ENCODE results near the gene DTNBP1.

DTNBP1 gene, protein sequence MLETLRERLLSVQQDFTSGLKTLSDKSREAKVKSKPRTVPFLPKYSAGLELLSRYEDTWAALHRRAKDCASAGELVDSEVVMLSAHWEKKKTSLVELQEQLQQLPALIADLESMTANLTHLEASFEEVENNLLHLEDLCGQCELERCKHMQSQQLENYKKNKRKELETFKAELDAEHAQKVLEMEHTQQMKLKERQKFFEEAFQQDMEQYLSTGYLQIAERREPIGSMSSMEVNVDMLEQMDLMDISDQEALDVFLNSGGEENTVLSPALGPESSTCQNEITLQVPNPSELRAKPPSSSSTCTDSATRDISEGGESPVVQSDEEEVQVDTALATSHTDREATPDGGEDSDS

DNA sequence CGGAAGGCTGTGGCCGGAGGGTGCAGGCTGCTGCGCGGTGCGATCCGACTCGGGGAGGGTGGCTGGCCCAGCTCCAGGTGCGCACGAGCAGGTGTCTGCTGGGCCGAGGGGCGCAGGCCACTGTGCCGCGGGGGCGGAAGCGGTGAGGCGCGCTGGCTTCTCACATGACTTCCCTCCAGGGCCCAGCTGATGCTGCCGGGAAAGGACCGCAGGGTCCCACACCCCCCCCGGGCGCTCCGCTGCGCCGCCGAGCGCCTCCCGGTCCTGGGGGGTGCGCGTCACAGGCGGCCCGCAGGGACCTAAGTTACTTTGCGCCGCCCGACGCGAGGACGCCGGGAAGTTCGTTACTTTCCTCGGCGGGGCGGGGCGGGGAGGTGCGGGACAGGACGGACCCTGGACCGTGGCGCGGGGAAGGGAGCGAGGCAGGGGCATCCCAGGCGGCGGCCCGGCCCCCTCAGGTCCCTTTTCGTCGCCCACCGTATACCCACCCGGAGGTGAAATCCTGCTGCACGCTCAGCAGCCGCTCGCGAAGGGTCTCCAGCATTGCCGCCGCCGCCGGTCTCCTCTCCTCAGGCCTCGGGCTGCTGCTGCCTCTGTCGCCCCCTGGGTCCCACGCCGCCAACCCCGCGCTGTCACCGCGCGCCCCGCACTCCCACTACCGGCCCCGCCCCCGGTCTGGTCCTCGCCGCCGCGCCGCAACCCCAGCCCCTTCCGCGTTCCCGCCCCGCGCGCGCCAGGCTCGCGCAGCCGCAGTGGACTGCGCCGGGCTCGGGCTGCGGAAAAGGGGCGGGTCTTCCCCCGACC lies at the start of gene DTNBP1:
Gene DTNBP1, minus strand, starts transcription at position 703 of the 804 bp plus-strand sequence. Its CDS starts 159 bp downstream, at position 544.
- DNase-seq = peak; percentile 54 to 84 (median 68)

DNA sequence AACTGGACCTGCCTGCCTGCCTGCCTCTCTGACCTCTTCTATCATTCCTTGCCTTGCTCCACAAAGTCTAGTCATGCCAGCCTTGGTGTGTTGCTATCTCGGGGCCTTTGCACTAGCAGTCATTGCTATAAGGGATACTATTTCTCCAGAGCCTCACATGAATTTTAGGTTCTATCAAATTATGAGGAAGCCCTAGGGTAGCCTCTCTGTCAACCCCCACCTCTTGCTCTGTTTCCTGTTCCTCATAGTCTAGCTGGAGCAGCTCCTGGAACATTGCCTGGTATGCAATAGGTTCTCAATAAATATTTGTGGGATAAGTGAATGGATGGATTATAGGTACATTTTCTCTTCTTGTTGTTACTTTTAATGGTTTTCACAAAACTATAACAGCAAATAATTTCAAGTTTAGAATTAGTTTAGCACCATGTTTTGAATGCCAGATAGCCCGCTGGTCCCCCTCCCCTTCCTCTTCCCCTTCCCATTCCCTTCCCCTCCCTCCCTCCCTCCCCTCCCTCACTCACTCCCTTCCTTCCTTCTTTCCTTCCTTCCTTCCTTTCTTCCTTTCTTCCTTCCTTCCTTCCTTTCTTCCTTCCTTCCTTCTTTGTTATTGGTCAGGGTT lies 46.9 kb upstream of the DTNBP1 start:
- DNase-seq = no peak

DNA sequence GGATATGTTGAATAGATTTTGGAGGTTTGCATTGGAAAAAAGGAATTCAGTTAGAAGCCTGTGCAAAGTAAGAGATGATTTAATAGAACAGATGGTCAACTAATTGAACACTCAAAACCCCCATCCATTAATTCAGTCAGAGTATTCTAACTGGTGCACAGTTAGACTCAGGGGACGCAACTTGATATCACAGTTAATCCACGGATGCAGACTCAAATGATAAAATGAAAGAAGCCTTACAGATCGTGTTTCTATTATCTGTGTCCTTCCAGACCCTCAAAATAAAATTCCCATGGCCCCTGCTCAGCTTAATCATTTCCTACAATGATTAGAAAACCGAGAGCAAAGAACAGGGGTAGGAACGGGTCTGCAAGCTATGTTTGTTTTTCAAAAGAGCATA lies 45.4 kb upstream of the DTNBP1 start:
- no peak for DNase-seq

DNA sequence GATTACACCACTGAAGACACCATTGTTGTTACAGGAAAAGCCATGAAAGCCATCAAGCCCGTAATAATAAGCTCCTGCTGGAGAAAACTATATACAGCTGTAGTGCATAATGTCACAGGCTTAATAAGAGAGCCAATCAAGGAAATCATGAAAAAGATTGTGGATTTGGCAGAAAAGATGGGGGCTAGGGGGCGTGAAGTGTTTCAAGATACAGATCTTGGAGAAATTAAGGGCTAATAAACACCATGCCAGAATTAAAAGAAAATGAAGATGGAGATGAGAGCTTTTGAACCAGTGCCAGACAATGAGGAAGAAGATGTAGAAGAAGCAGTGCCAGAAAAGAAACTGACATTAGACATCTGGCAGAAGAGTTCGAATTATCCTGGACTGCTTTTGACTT lies 43.2 kb upstream of the DTNBP1 start:
- DNase-seq = no peak

DNA sequence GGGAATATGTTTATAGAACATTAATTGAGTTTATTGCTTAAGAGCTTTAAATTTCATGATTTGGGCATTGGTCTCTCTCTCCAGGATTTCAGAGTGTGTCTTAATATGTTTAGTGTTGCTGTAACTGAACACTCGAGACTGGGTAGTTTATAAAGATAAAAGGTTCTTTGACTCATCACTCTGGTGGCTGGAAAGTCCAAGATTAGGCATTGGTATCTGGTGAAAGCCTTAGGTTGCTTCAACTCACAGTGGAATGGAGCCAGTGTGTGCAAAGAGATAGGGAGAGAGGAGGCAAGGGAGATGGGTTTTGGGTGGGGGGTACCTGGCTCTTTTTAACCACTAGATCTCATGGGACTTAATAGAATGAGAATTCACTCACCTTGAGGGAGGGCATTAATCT lies 35.6 kb upstream of the DTNBP1 start:
- no peak for DNase-seq

DNA sequence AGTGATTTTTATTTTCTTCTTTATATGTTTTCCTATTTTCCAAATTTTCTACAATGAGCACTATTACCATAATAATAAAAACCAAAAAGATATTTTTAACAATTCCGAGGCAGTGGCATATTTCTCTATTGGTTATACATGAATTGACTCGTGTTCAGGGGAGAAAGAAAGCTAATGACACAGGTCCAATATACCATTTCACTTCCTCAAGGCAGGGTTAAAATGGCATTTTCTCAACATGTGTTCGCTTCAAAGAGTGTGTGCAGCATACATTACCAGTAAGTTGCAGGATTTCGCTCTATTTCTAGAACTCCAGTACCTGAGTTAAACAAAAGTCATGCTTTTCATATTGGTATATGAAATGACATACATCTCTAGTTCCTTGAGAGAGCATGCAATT lies 35.1 kb upstream of the DTNBP1 start:
- no peak for DNase-seq

DNA sequence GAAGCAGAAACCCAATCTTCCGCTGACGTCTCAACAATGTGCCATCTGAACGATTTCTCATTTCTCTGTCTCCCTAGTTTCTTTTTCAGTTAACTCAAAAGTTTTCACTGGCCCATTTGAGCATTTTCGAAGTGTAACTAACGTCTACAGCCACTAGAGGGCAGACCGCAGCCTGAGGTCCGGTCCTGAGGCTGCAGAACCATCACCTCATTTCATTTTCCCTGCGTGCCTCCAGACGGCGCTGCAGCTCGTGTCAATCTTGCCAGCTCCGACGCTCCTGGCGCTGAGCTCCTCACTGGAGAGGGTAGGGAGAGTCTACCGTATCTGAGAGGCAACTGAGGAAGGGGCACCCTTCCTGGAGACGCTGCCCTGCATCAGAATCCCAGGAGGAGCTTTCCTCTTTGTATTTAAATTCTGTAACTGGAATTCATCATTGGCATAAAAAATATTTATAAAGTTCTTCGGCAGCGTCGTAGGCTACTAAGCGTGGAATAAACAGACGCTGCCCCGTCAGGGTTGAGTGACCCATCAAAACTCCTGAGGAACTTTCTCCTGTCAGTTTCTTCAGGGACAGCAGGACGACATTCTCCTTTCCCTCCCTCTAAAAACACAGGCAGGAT lies 28.5 kb upstream of the DTNBP1 start:
- DNase-seq = peak; percentile 44 to 63 (median 50)

DNA sequence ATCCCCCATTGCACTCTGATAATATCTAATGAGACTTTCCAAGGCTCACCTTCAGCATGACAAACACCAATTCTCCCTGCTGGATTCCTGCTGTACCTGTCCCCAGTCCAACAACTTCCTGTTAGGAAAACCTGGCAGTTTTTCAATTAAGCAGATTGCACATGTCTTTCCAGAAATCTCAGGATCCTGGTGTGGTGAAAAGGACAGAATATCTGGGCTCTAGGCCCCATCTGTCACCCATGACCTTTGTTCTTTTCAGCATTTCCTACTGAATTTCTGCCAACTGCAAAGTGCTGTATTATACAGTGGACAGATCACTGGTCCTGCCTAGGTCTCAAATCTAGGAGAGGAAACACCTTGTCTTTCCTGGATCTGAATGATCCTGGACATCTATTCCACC lies 27.7 kb upstream of the DTNBP1 start:
- no peak for DNase-seq

DNA sequence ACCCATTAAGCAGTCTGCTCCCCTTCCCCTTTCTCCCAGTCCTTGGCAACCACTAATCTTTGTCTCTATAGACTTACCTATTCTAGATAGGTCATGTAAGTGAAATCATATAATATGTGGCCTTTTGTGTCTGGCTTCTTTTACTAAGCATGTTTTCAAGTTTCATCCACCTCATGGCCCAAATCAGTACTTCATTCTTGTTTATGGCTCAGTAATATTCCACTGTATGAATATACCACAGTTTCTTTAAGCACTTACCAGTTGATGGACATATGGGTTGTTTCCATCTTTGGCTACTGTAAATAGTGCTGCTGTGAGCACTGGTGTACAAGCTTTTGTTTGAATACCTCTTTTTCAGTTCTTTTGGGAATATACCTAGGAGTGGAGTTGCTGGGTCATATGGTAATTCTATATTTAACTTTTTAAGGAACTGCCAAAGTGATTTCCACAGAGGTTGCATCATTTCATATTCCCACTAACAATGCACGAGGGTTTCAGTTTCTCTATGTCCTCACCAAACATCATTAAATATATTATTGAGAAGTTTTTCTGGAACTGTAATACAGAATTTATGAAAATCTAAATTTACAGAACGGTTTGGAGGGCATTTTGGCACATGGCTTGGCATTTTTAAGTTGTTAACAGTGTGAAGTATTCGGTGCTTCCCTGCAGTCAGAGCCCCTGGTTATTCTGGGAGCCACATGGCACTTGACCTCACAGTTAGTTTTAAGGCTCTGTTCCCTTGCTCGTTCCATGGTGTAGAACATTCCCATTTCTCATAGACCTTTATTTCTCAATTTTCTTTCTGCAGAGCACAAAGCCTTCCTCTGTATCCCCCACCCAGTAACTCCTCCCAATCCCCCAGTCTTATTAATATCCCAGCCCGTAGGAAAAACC lies 27.0 kb upstream of the DTNBP1 start:
- no peak for DNase-seq

DNA sequence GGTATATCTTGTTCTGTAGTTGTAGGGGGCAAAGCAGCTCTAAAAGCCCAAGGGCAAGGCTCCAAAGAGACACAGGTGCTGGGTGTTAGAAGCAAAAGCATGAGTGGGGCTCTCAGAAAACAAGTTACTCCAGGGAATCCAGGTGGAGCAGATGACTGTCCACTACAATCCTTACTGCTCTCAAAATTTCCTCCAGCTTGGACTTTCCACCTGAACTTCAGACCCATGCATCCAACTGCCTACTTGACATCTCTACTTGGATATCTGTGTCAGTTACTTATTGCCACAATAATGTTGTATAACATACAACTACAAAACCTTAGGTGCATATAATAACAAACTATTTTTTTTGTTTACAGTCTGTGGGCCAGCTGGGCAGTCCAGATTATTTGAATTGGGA lies 22.8 kb upstream of the DTNBP1 start:
- DNase-seq = no peak

DNA sequence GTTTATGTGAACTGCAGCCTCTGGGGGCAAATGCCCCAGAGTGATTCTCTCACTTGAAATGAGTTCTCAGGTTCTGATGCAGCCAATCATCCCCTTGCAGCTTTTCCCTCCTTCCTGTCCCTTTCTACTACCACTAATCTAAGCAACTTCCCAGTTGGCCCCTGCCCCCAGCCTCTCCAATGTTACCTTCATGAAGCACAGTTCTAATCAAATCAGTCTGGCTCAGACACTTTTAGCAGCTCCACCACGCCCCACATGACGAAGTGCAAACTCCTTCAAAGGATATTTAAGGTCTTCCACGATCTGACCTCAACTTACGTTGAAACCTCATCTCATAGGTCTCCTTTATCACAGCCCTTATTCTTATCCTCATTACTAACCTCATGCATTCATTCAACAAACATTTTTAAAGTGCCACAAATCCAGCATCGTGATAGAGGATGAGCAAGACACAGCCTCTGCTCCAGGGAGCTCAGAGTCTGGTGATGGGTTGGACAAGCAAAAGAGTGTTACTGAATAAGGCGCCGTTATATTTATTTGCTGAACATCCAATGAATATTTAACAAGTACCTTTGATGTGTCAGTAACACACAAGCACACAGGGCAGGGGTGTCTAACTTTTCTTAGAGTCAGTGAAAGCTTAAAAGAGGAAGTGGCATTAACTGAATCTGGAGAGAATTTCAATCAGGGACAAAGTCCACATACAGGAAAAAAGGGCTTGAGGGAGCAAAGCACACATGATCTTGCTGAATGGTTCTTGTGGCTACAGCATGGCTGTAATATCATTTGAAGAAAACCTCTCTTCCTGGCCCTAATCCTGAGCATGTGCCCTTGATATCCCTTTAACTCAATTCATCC lies 20.4 kb upstream of the DTNBP1 start:
- no peak for DNase-seq

DNA sequence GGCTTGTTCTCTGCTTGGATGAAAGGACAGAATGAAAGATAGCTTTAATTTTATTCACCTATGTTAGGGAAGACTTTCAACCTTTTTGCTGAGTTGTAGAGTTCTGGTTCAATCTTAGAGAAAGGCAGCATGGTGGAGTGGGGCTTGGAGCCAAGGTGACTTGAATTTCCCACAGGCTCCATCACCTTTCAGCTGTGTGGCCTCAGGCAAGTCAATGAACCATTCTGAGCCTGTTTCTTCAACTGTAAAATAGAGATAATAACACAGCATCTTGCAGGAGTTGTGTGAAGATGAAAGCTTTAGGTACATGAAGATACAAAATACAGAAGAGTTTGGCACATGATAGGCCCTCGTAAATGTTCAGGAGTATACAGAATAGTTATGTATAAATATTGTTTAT lies 19.1 kb upstream of the DTNBP1 start:
- no peak for DNase-seq

DNA sequence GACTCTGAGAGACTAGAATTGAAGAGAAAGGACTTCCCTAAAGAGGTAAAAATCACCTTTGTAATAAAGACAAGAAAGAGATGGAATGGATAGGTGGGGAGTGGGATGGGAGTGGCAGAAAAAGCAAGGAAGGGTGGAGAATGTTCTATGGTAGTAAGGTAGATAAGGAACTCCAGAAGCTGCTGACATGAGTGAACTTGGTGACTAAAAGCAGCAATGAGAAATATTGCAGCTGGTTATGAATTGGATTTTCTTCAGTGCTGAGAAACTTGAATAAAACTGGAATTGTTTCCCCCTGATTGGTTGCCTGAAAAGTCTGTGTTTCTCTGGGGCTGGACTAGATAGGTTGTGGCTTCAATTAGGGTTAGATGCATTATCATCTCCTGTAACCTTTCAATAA lies 15.7 kb upstream of the DTNBP1 start:
- DNase-seq = no peak

DNA sequence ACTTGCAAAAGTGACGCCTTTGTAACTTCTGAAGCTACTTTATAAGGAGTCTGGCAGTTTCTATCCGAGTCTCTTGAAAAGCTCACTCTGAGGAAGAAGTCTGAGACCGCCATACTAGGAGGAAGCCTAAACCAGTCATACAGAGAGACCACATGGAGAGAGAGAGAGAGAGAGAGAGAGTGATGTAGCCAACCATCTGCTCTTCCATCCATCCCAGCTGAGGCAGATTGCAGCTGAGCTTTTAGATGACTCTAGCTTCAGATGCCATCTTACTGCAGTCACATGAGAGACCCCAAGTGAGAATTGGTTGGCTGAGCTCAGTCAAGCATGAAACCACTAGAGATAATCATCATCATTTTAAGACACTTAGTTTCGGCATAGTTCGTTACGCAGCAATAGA lies 15.0 kb upstream of the DTNBP1 start:
- no peak for DNase-seq

DNA sequence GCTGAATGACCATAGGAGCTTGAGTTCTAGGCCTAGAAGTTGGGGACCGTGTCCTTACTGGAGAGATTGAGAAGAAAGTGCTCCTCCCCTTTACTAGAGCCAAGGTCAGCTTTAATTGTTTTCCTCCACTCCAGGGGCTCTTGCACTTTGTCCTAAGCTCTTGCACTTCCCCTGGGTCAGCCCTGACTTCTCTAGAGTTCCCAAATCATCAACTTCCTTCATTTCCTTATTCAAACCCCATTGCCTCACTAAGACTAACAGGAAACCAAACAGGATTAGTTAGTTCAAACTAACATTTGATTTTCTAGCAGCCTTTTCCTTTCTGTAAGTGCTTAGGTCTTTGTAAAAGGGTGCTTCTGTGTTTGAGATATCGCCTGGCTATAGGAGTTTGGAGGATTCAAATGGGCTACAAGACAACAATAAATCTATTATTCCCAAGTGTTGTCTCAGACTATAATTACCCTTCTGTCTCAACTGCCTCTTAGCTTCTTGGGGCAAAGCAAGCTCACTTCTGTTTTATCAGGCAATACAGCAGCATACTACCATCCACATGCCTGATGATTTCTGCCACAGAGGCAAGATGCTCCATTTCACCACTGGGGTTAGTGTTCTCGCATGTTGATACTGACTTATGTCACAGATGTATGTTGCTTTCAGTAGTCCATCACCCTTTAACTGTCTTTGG lies 12.8 kb upstream of the DTNBP1 start:
- no peak for DNase-seq

DNA sequence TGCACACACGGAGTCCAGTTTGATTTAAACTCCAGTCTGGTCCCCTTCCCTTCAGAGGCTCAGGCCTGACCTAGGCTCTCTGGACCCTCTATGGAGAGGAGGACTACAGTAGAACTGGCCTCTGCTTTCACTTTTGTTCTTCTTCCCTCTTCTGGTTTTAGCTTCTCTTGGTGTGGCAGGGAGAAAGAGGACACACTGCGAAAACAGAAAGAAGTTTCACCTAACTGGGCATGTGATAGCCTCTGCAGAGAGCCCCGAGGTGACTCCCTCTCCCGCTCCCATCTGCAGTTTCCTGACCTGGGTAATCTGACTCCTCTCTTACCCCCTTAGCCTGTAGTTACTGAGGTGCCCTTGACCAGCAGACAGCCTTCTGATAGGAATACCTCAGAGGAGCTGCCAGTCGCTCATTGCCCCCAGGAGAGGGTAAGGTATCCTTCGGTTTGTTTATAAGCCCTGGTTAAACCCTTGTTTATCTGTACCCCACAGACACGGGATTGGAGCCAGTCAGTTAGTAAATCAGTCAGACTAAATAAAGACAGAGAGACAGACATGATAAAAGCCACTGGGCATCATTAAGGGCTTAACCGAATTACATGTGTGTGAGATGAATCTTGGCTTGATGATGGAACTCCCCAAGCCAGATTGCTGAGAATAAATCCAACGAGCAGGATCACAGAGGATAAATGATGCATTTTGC lies 12.0 kb upstream of the DTNBP1 start:
- no peak for DNase-seq

DNA sequence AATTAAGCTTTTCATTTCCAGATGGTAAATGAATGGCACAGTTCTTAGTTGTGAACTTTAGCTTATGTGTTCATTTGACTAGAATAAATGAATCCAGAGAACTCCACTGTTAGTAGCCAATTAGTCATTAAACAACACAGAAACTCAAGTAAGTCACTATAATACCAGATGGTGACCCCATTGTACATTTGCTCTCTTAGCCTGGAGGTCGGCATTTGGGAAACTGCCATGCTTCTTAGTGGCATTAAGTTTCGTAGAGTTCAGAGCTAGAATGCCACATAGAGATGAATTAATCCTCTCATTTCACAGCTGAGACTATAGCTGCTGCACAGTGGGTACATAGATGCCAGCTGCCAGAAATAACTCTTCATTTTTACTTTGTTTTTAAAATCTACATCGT lies 10.8 kb upstream of the DTNBP1 start:
- DNase-seq = no peak

DNA sequence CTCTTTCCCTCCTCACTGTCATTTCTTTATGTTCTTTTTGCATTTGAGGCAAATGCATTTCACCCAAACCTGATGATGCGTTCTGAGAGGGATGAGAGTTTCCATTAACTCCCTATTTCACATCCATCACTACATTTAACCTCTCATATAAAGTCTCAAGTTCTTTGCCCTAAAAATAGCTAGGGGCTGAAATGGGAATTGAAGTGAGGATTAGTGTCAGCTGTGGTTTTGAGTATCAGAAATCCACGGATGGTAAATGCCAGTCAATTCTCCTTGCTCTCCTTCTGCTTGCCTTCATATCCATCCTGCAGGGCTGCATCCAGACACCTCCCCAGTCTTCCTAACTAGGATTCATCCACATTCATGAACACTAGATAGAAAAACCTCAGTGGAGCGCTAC lies 10.0 kb upstream of the DTNBP1 start:
- no peak for DNase-seq

DNA sequence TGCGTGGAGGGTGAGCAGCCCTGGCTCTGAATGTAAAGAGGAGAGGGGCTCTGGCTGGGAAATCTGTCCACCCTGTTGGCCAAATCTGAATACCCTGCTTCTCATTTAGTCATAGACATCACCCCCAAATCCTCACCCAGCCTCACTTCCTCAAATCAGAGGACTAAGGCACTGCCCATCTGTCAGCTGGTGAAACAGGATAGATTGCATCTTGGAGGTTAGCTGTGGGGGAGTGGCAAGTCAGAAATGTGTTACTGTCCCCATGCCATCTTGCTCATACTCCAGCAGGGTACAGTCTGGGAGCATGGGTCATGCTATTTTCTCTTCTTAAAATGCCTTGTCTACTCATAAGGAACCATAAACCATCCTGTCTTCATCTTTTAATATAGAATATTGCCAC lies 9.5 kb upstream of the DTNBP1 start:
- no peak for DNase-seq

DNA sequence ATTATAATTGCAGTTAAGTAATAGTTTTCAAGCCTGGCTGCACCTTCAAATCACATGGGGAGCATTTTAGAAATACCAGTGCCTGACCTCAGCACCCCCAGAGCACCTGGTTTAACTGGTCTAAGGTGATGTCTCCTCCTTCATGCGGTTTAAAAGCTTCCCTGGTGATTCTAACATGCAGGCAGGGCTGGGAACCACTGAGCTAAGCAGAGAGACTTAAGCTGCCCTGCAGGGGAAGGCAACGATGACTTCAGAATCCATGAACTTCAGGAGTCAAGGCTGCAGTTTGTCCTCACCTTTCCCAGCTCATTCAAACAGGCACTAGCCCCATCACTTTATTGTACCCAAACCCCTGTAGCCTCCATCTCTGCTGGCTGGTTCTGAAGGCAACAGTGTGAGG lies 6.1 kb upstream of the DTNBP1 start:
- DNase-seq = no peak

All from activated naive CD4-positive, alpha-beta T cell (primary cell).